ENCODE data around the gene SRPK2.

Gene SRPK2

GRCh38 chr7:105180002-105180401 is 208.7 kb downstream of the SRPK2 start:
- no peak for DNase-seq

GRCh38 chr7:105178928-105179541 is 209.7 kb downstream of the SRPK2 start:
- DNase-seq = no peak

- no peak for DNase-seq
These were observed 210.5 kb downstream of the SRPK2 start for GRCh38 chr7:105178177-105178576.

- no peak for DNase-seq
These were observed 211.7 kb downstream of the SRPK2 start for GRCh38 chr7:105177026-105177425.

GRCh38 chr7:105173586-105173985 is 215.1 kb downstream of the SRPK2 start:
- no peak for DNase-seq

- DNase-seq = no peak
These were observed 224.0 kb downstream of the SRPK2 start for GRCh38 chr7:105164751-105165150.

GRCh38 chr7:105163718-105164117 is 225.0 kb downstream of the SRPK2 start:
- DNase-seq = no peak

- no peak for DNase-seq
These were observed 227.4 kb downstream of the SRPK2 start for GRCh38 chr7:105161366-105161765.

- no peak for DNase-seq
These were observed 231.4 kb downstream of the SRPK2 start for GRCh38 chr7:105157278-105157677.

- no peak for DNase-seq
These were observed 232.0 kb downstream of the SRPK2 start for GRCh38 chr7:105156731-105157130.

GRCh38 chr7:105154084-105154483 is 234.6 kb downstream of the SRPK2 start:
- DNase-seq = no peak

GRCh38 chr7:105153531-105153930 is 235.2 kb downstream of the SRPK2 start:
- DNase-seq = no peak

- DNase-seq = no peak
These were observed 237.6 kb downstream of the SRPK2 start for GRCh38 chr7:105151152-105151551.

GRCh38 chr7:105149827-105150226 is 238.9 kb downstream of the SRPK2 start:
- no peak for DNase-seq

GRCh38 chr7:105141068-105141467 is 247.7 kb downstream of the SRPK2 start:
- DNase-seq = no peak

GRCh38 chr7:105139381-105139780 is 249.3 kb downstream of the SRPK2 start:
- DNase-seq = no peak

GRCh38 chr7:105137898-105138297 is 250.8 kb downstream of the SRPK2 start:
- DNase-seq = no peak

- DNase-seq = no peak
These were observed 252.5 kb downstream of the SRPK2 start for GRCh38 chr7:105136221-105136620.

GRCh38 chr7:105133986-105134655 is 254.6 kb downstream of the SRPK2 start:
- DNase-seq = no peak

GRCh38 chr7:105133358-105133757 is 255.4 kb downstream of the SRPK2 start:
- no peak for DNase-seq

- DNase-seq = no peak
These were observed 255.9 kb downstream of the SRPK2 start for GRCh38 chr7:105132835-105133234.

GRCh38 chr7:105132335-105132734 is 256.4 kb downstream of the SRPK2 start:
- no peak for DNase-seq

GRCh38 chr7:105131890-105132289 is 256.8 kb downstream of the SRPK2 start:
- no peak for DNase-seq

- DNase-seq = no peak
These were observed 257.6 kb downstream of the SRPK2 start for GRCh38 chr7:105131033-105131656.
